ENCODE measurements around the gene RTKN. TPM values are rescaled to one million over a fixed set of nuclear protein-coding genes. Genes with fewer than 3 reads are reported as not detected.
"Not testable (repeated sequence)": the region's sequence is repeated elsewhere in the genome, so short reads cannot be mapped to it uniquely, and the experiment has no call there.

RTKN gene
- total RNA-seq, 2 donors from 2014 or later: 51.4 to 89.9 TPM

DNA sequence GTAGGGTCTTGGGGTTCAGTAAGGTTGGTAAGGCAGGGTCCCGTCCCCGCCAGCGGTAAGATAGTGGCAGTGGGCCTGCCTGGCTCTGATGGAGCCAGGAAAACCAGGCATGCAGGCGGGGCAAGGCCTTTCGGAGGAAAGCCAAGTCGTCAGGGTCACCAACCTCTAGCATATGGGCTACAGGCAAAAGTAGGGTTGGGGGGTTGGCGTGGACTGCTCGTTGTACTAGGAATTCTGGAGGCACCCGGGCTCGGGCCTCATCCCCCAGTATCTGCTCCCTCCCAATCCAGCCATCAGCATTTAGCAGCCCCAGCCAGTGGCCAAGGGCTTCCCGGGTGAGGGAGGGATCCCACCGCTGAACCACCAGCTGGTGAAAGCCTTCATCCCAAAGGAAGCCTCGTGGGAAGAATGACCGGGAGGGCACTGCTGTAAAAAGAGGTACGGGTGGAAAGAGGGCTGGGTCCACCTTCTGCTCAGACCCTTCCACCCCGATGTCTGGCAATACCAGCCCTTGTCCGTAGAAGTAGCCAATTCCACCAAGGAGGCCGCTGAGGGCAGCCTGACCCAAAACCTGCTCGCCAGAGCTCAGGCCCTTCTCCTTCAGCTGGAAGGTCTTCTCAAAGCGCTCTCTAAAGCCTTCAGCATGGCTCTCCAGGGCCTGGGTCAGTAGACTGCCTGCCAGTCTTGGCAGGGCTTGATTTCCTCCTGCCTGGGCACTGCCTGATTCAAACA lies 20.5 kb upstream of the RTKN start:
- H3K36me3 ChIP-seq: no peaks in the 10 kb centered on the region
- peaks cover 7% of the 10 kb centered on the region for H3K4me1 ChIP-seq
- no peak for DNase-seq
- intact Hi-C loops (cut with DNase I): no loop called here
- H3K4me3 ChIP-seq: no peak overlapping the region
- TF ChIP-seq, protein P1, sequence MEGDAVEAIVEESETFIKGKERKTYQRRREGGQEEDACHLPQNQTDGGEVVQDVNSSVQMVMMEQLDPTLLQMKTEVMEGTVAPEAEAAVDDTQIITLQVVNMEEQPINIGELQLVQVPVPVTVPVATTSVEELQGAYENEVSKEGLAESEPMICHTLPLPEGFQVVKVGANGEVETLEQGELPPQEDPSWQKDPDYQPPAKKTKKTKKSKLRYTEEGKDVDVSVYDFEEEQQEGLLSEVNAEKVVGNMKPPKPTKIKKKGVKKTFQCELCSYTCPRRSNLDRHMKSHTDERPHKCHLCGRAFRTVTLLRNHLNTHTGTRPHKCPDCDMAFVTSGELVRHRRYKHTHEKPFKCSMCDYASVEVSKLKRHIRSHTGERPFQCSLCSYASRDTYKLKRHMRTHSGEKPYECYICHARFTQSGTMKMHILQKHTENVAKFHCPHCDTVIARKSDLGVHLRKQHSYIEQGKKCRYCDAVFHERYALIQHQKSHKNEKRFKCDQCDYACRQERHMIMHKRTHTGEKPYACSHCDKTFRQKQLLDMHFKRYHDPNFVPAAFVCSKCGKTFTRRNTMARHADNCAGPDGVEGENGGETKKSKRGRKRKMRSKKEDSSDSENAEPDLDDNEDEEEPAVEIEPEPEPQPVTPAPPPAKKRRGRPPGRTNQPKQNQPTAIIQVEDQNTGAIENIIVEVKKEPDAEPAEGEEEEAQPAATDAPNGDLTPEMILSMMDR (IDR thresholded peaks at IDR 0.05): no peak
- no peak overlapping the region for H3K9ac ChIP-seq (ENCODE audit: low read depth in 2 of 2, low read length in 2 of 2)
- no peaks in the 10 kb centered on the region for H3K9me3 ChIP-seq
- H3K27me3 ChIP-seq: no peaks in the 10 kb centered on the region
- H3K27ac ChIP-seq: no peak overlapping the region

DNA sequence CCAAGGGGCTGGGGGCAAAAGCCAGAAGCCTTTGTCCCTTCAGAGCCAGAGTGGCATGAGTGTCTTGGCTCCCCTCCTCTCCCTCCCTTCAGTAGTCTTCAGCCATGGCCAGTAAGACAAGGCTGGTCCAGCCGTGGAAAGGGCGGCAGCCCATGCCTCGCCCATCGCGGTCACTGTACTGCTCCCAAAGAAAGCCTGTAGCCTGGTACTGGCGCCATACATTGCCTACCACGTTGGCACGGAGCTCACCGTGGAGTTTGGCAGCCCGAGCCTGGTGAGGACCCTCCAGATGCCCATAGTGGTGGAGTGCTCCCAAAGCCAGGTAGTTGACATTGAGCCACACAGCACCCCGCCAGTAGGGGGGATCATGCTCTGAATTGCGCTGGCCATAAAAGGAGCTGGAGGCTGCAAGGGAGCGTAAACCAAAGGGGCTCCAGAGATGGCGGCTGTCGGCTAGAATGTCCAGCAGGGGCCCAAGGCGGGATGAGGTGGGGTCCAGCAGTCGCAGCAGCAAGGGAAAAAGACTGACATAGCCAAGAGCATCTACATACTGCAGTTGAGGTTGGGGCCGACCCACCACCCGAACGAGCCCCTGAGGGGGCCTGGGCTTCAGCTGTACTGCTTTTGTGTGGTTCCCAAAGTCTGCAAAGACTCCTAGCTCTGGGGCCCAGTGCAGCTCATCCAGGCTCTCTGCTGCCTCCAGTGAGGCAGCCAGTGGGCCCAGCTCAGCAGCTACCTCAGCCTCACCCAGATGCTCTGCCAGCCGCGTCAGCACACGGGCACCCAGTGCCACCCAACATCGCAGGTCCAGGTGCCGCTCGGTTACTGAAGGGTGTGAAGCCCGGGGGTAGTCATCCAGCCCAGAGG lies 19.7 kb upstream of the RTKN start:
- no peak overlapping the region for H3K4me3 ChIP-seq
- H3K9me3 ChIP-seq: no peaks in the 10 kb centered on the region
- peaks cover 7% of the 10 kb centered on the region for H3K4me1 ChIP-seq
- H3K27ac ChIP-seq: no peak overlapping the region
- DNase-seq: no peak
- TF ChIP-seq, protein P1 (IDR thresholded peaks at IDR 0.05): no peak
- H3K9ac ChIP-seq (ENCODE audit: low read depth in 2 of 2, low read length in 2 of 2): no peak overlapping the region
- no peaks in the 10 kb centered on the region for H3K36me3 ChIP-seq
- intact Hi-C loops (cut with DNase I): no loop called here
- H3K27me3 ChIP-seq: no peaks in the 10 kb centered on the region

DNA sequence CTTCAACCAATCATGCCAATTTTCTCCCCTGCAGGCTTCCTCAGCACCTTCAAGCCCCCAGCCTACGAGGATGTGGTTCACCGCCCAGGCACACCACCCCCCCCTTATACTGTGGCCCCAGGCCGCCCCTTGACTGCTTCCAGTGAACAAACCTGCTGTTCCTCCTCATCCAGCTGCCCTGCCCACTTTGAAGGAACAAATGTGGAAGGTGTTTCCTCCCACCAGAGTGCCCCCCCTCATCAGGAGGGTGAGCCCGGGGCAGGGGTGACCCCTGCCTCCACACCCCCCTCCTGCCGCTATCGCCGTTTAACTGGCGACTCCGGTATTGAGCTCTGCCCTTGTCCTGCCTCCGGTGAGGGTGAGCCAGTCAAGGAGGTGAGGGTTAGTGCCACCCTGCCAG lies 18.4 kb upstream of the RTKN start:
- H3K4me1 ChIP-seq: peaks cover 19% of the 10 kb centered on the region

DNA sequence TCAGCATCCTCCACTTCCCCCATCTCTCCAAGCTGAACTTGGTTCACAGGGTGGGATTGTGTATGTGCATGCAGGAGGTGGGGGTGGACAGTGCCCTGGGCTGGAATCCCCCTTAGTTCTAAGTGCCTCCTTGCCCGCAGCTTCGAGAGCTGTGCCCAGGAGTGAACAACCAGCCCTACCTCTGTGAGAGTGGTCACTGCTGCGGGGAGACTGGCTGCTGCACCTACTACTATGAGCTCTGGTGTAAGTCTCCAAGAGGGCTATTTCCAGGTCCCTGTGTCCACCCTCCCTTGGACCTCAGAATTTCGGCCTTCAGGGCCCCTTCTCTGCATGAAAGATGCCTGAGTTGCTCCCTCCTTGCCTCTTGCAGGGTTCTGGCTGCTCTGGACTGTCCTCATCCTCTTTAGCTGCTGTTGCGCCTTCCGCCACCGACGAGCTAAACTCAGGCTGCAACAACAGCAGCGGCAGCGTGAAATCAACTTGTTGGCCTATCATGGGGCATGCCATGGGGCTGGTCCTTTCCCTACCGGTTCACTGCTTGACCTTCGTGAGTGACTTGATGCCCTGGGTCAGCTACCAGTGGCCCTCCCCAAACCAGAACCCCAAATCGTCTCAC lies 17.9 kb upstream of the RTKN start:
- H3K4me1 ChIP-seq: peaks cover 19% of the 10 kb centered on the region
- H3K9ac ChIP-seq (ENCODE audit: low read depth in 2 of 2, low read length in 2 of 2); H3K27me3 ChIP-seq; DNase-seq; H3K36me3 ChIP-seq; H3K4me3 ChIP-seq; H3K9me3 ChIP-seq; intact Hi-C loops (cut with DNase I); H3K27ac ChIP-seq: not testable (repeated sequence)

More for the DNA sequence above, 18.4 kb upstream of the RTKN start:
- H3K4me3 ChIP-seq; H3K9me3 ChIP-seq; H3K9ac ChIP-seq (ENCODE audit: low read depth in 2 of 2, low read length in 2 of 2); H3K27me3 ChIP-seq; DNase-seq; intact Hi-C loops (cut with DNase I); H3K27ac ChIP-seq; H3K36me3 ChIP-seq: not testable (repeated sequence)

DNA sequence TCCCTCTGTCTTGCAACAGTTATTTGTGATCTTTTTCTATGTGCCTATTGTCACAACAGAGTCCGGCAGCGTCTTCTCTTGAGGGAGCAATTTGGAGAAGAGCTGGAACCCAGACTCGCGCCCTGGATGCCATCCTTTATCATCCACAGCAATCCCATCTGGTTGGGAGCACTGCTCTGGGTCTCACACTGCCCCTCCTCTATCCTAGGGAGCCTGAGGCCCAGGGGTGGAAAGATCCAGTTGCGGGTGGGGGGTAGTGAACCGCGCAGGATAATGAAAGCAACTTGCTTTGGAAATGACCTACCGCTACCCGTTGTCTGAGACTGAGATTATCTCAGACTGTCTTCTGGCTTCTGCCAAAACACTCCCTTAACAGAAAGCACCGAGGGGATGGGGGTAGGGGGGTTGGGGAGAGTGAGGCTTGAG lies 17.2 kb upstream of the RTKN start:
- H3K27ac ChIP-seq: peak overlapping the region; percentile 100
- TF ChIP-seq, protein P1 (IDR thresholded peaks at IDR 0.05): no peak
- peak overlapping the region; percentile 68 for H3K4me3 ChIP-seq
- H3K36me3 ChIP-seq: no peaks in the 10 kb centered on the region
- no peaks in the 10 kb centered on the region for H3K27me3 ChIP-seq
- peak overlapping the region; percentile 77 to 94 for H3K9ac ChIP-seq (ENCODE audit: low read depth in 2 of 2, low read length in 2 of 2)
- H3K4me1 ChIP-seq: peaks cover 17% of the 10 kb centered on the region
- intact Hi-C loops (cut with DNase I): no loop called here
- no peaks in the 10 kb centered on the region for H3K9me3 ChIP-seq
- DNase-seq: no peak

DNA sequence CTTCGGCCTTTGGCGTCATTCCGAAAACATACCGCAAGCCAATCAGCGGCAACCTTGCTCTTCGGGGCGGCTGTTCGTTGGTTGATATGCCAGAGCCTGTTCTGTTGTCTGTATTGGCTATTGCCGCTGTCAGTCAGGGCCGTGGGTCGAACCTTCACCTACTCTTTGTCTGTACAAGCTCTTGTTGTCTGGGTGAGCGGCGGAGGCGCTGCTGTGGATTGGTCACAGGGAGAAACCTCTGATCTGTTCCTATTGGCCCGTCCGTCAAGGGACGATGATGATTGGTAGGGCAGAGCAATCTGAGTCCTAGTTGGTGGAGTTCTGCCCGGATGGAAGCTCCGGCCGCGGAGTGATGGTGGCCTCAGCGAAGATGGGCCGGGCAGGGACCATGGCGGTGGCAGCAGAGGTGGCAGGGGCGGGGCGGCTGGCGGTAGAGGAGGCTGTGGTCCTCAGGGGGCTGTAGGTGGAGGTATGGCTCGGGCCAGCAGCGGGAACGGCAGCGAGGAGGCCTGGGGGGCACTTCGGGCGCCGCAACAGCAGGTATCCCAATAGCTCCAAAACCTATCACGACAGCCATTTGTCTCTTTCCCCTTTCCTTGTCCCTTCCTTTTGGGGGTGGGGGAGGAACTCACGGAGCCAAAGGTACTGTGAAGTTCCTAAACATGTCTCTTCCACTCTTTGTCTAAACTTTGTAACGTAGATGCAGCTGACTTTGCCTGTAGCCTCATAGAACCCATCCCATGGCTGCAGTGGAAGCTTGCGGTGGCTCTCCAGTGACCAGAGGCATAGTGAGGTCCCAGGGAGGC lies 16.6 kb upstream of the RTKN start, which contains the start of gene WBP1:
WBP1 (plus strand) TSS at position 307 of the 806 bp plus-strand sequence; CDS start at position 472, 165 bp downstream.
- Histone ChIP-seq H3K27ac (peak within 1 kb of the TSS; percentile 100), H3K9me3 (no peaks in the 10 kb centered on the region), H3K9ac (ENCODE audit: low read depth in 2 of 2, low read length in 2 of 2) (peak within 1 kb of the TSS; percentile 94 to 98), H3K4me3 (peak within 1 kb of the TSS; percentile 68), H3K27me3 (no peaks in the 10 kb centered on the region), H3K36me3 (no peaks in the 10 kb centered on the region), H3K4me1 (peaks cover 15% of the 10 kb centered on the region)
- intact Hi-C loops (cut with DNase I): no loop called here
- peak; percentile 100 for DNase-seq
- TF ChIP-seq, protein P1 (IDR thresholded peaks at IDR 0.05): no peak

Measured in colonic mucosa (tissue), 4 donors.